NK-92 (cell line): ENCODE measurements around the gene DDX25.
"Not testable (repeated sequence)": the region's sequence is repeated elsewhere in the genome, so short reads cannot be mapped to it uniquely, and the experiment has no call there.

Source experiments
- DNase-seq: peaks from one replicate; lab custom pipeline; 2025; ENCODE audit not compliant: unreplicated experiment; lab: John Stamatoyannopoulos, UW

DDX25 gene

GRCh38 chr11:125902927-125903710, 1.2 kb upstream of the DDX25 start, which contains the start of gene PUS3:
Gene PUS3, minus strand, starts transcription at chr11:125903206. Its CDS starts 6,922 bp downstream, at chr11:125896284.
- peak; percentile 29 for DNase-seq

GRCh38 chr11:125904678-125905077, 370 bp downstream of the DDX25 start:
- no peak for DNase-seq

GRCh38 chr11:125910226-125910849, 6.0 kb downstream of the DDX25 start:
- DNase-seq: no peak

GRCh38 chr11:125914601-125915000, 10.3 kb downstream of the DDX25 start:
- DNase-seq: not testable (repeated sequence)

GRCh38 chr11:125916683-125917347, 12.5 kb downstream of the DDX25 start:
- DNase-seq: no peak

GRCh38 chr11:125918140-125918840, 14.0 kb downstream of the DDX25 start:
- DNase-seq: no peak

- no peak for DNase-seq
Observed at GRCh38 chr11:125921042-125921441, 16.7 kb downstream of the DDX25 start.

- no peak for DNase-seq
Observed at GRCh38 chr11:125922156-125922555, 17.8 kb downstream of the DDX25 start.

GRCh38 chr11:125923012-125923579, 18.8 kb downstream of the DDX25 start:
- DNase-seq: no peak

GRCh38 chr11:125923633-125924032, 19.3 kb downstream of the DDX25 start:
- DNase-seq: no peak

GRCh38 chr11:125924384-125925007, 20.2 kb downstream of the DDX25 start:
- DNase-seq: no peak

- DNase-seq: no peak
Observed at GRCh38 chr11:125925247-125925740, 21.0 kb downstream of the DDX25 start.

- DNase-seq: no peak
Observed at GRCh38 chr11:125925804-125926203, 21.5 kb downstream of the DDX25 start.

GRCh38 chr11:125926682-125927081, 22.4 kb downstream of the DDX25 start:
- DNase-seq: no peak

- no peak for DNase-seq
Observed at GRCh38 chr11:125929445-125930075, 25.3 kb downstream of the DDX25 start.

- DNase-seq: no peak
Observed at GRCh38 chr11:125930076-125930450, 25.8 kb downstream of the DDX25 start.

- DNase-seq: no peak
Observed at GRCh38 chr11:125931116-125931515, 26.8 kb downstream of the DDX25 start.

GRCh38 chr11:125931668-125932067, 27.4 kb downstream of the DDX25 start:
- no peak for DNase-seq

- no peak for DNase-seq
Observed at GRCh38 chr11:125932301-125932700, 28.0 kb downstream of the DDX25 start.
